ENCODE data around the gene INMT. TPM values are rescaled to one million over a fixed set of nuclear protein-coding genes. Genes with fewer than 3 reads are reported as not detected.

INMT gene
- total RNA-seq, 1 experiment from 2014 or later = 0.24 TPM

- Histone ChIP-seq H3K4me3 (no peak overlapping the region), H3K36me3 (no peaks in the 10 kb centered on the region), H3K27ac (no peak overlapping the region), H3K4me1 (no peaks in the 10 kb centered on the region), H3K27me3 (peaks cover 4% of the 10 kb centered on the region), H3K9me3 (replicated peaks) (no peaks in the 10 kb centered on the region)
- DNase-seq = no peak
Measured at GRCh38 chr7:30776971-30777370, 25.0 kb downstream of the INMT start.

GRCh38 chr7:30778255-30779025 lies 26.5 kb downstream of the INMT start:
- no peaks in the 10 kb centered on the region for H3K36me3 ChIP-seq
- DNase-seq = no peak
- no peak overlapping the region for H3K4me3 ChIP-seq
- no peaks in the 10 kb centered on the region for H3K4me1 ChIP-seq
- H3K27me3 ChIP-seq = peaks cover 4% of the 10 kb centered on the region; the same call in 1 of the 2 replicates
- H3K9me3 ChIP-seq (replicated peaks) = no peaks in the 10 kb centered on the region
- no peak overlapping the region for H3K27ac ChIP-seq

- H3K4me3 ChIP-seq = no peak overlapping the region
- peaks cover 4% of the 10 kb centered on the region; the same call in 1 of the 2 replicates for H3K27me3 ChIP-seq
- H3K27ac ChIP-seq = no peak overlapping the region
- no peaks in the 10 kb centered on the region for H3K9me3 ChIP-seq (replicated peaks)
- H3K36me3 ChIP-seq = no peaks in the 10 kb centered on the region
- DNase-seq = no peak
- no peaks in the 10 kb centered on the region for H3K4me1 ChIP-seq
Measured at GRCh38 chr7:30779574-30779973, 27.6 kb downstream of the INMT start.

- H3K9me3 ChIP-seq (replicated peaks) = no peaks in the 10 kb centered on the region
- no peak for DNase-seq
- H3K36me3 ChIP-seq = no peaks in the 10 kb centered on the region
- no peaks in the 10 kb centered on the region for H3K4me1 ChIP-seq
- no peak overlapping the region for H3K4me3 ChIP-seq
- no peak overlapping the region for H3K27ac ChIP-seq
- peaks cover 4% of the 10 kb centered on the region; the same call in 1 of the 2 replicates for H3K27me3 ChIP-seq
Measured at GRCh38 chr7:30780941-30781340, 29.0 kb downstream of the INMT start.

- no peaks in the 10 kb centered on the region for H3K36me3 ChIP-seq
- DNase-seq = no peak
- H3K4me1 ChIP-seq = no peaks in the 10 kb centered on the region
- no peak overlapping the region for H3K27ac ChIP-seq
- H3K4me3 ChIP-seq = no peak overlapping the region
- no peaks in the 10 kb centered on the region for H3K9me3 ChIP-seq (replicated peaks)
- peaks cover 4% of the 10 kb centered on the region for H3K27me3 ChIP-seq
Measured at GRCh38 chr7:30782690-30783089, 30.8 kb downstream of the INMT start.

- Histone ChIP-seq H3K4me3 (no peak overlapping the region), H3K4me1 (no peaks in the 10 kb centered on the region), H3K27ac (no peak overlapping the region), H3K9me3 (replicated peaks) (no peaks in the 10 kb centered on the region), H3K36me3 (no peaks in the 10 kb centered on the region), H3K27me3 (peaks cover 4% of the 10 kb centered on the region; the same call in 1 of the 2 replicates)
- DNase-seq = no peak
Measured at GRCh38 chr7:30785786-30786185, 33.9 kb downstream of the INMT start.

GRCh38 chr7:30787486-30787885 lies 35.6 kb downstream of the INMT start:
- Histone ChIP-seq H3K27ac (no peak overlapping the region), H3K27me3 (peaks cover 4% of the 10 kb centered on the region; the same call in 1 of the 2 replicates), H3K4me3 (no peak overlapping the region), H3K36me3 (no peaks in the 10 kb centered on the region), H3K9me3 (replicated peaks) (no peaks in the 10 kb centered on the region), H3K4me1 (no peaks in the 10 kb centered on the region)
- DNase-seq = no peak

- no peak for DNase-seq
- Histone ChIP-seq H3K4me3 (no peak overlapping the region), H3K27ac (no peak overlapping the region), H3K4me1 (no peaks in the 10 kb centered on the region), H3K36me3 (no peaks in the 10 kb centered on the region), H3K27me3 (peaks cover 7% of the 10 kb centered on the region), H3K9me3 (replicated peaks) (no peaks in the 10 kb centered on the region)
Measured at GRCh38 chr7:30788640-30789333, 36.9 kb downstream of the INMT start.

GRCh38 chr7:30789334-30789711 lies 37.4 kb downstream of the INMT start:
- no peak for DNase-seq
- no peaks in the 10 kb centered on the region for H3K9me3 ChIP-seq (replicated peaks)
- no peak overlapping the region for H3K27ac ChIP-seq
- H3K27me3 ChIP-seq = peaks cover 7% of the 10 kb centered on the region
- no peaks in the 10 kb centered on the region for H3K4me1 ChIP-seq
- H3K36me3 ChIP-seq = no peaks in the 10 kb centered on the region
- no peak overlapping the region for H3K4me3 ChIP-seq

- Histone ChIP-seq H3K36me3 (no peaks in the 10 kb centered on the region), H3K27me3 (peaks cover 7% of the 10 kb centered on the region), H3K4me1 (no peaks in the 10 kb centered on the region), H3K27ac (no peak overlapping the region), H3K9me3 (replicated peaks) (no peaks in the 10 kb centered on the region), H3K4me3 (no peak overlapping the region)
- no peak for DNase-seq
Measured at GRCh38 chr7:30790356-30790755, 38.4 kb downstream of the INMT start.

- H3K9me3 ChIP-seq (replicated peaks) = no peaks in the 10 kb centered on the region
- DNase-seq = peak in 1 of 2 experiments; percentile 14
- H3K4me3 ChIP-seq = no peak overlapping the region
- H3K27me3 ChIP-seq = peaks cover 7% of the 10 kb centered on the region
- no peak overlapping the region for H3K27ac ChIP-seq
- no peaks in the 10 kb centered on the region for H3K4me1 ChIP-seq
- H3K36me3 ChIP-seq = no peaks in the 10 kb centered on the region
Measured at GRCh38 chr7:30791114-30791513, 39.2 kb downstream of the INMT start.

- peaks cover 7% of the 10 kb centered on the region; the same call in 1 of the 2 replicates for H3K4me1 ChIP-seq
- H3K36me3 ChIP-seq = no peaks in the 10 kb centered on the region
- H3K4me3 ChIP-seq = no peak overlapping the region
- no peak for DNase-seq
- peaks cover 6% of the 10 kb centered on the region for H3K27me3 ChIP-seq
- no peak overlapping the region for H3K27ac ChIP-seq
- no peaks in the 10 kb centered on the region for H3K9me3 ChIP-seq (replicated peaks)
Measured at GRCh38 chr7:30795161-30795948, 43.4 kb downstream of the INMT start.

GRCh38 chr7:30796105-30796869 lies 44.4 kb downstream of the INMT start:
- Histone ChIP-seq H3K36me3 (no peaks in the 10 kb centered on the region), H3K4me3 (no peak overlapping the region), H3K27me3 (peaks cover 8% of the 10 kb centered on the region), H3K4me1 (peaks cover 7% of the 10 kb centered on the region; the same call in 1 of the 2 replicates), H3K27ac (no peak overlapping the region), H3K9me3 (replicated peaks) (no peaks in the 10 kb centered on the region)
- no peak for DNase-seq
